Germinal center (tissue), 1 donor: Measurements from ENCODE around the gene NUP37.

ENCODE experiments used
- DNase-seq: peaks from one replicate; pipeline ENCODE4 v3.0.0; 2012; ENCODE audit warnings: mixed read lengths, low spot score

NUP37 gene

GRCh38 chr12:102026728-102027127 lies 93.2 kb downstream of the NUP37 start:
- no peak for DNase-seq

GRCh38 chr12:102024765-102025164 lies 95.1 kb downstream of the NUP37 start:
- DNase-seq: no peak

GRCh38 chr12:102023343-102023930 lies 96.5 kb downstream of the NUP37 start:
- DNase-seq: no peak
